HL-60/S4 (cell line): Measurements from ENCODE around the gene PBX4.

Experiments
- in situ Hi-C: fragments of 300-500 bp; cut with MboI; formaldehyde crosslinking; loops from 2 replicates; pipeline ENCODE4 v1.14.3; 2022; ENCODE audit warnings: low sequenced_read_pairs

Gene PBX4

DNA sequence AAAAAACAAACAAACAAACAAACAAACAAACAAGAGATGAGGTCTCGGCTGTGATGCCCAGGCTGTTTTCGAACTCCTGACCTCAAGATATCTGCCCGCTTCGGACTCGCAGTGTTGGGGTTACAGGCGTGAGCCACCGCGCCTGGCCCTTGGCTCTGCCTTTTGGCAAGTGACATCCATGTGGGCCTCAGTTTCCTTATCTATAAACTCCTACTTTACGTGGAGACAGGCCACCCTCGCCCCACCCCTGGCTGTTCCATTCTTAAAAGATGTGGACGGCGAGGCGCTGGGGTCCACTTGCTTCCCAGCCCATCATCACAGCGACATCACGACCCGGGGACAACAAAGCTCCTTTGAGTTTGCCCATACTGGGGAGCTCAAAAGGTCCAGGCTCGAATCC lies 104.8 kb downstream of the PBX4 start:
- in situ Hi-C loops, result no loop called here
